Neural crest cell (in vitro differentiated cells): ENCODE data around the gene HNRNPF. TPM values are rescaled to one million over a fixed set of nuclear protein-coding genes. Genes with fewer than 3 reads are reported as not detected.

Experiments used
- DNase-seq: peaks from one replicate; pipeline ENCODE4 v3.0.0; 2021; ENCODE audit warnings: low read depth, mixed read lengths, low spot score
- H3K27ac Mint-ChIP-seq: one replicate; pipeline ENCODE4 v1.8.0; 2021; ENCODE audit warnings: mild to moderate bottlenecking, mixed read lengths; ENCODE audit not compliant: unreplicated experiment
- H3K27me3 Mint-ChIP-seq: 2 replicates; pipeline ENCODE4 v1.8.0; 2021; ENCODE audit warnings: low read depth, mild to moderate bottlenecking, mixed read lengths
- H3K36me3 Mint-ChIP-seq: 2 replicates; pipeline ENCODE4 v1.8.0; 2021; ENCODE audit warnings: low read depth, mild to moderate bottlenecking, mixed read lengths
- H3K4me1 Mint-ChIP-seq: 2 replicates; pipeline ENCODE4 v1.8.0; 2021; ENCODE audit warnings: mixed read lengths
- H3K4me3 Mint-ChIP-seq: one replicate; pipeline ENCODE4 v1.8.0; 2021; ENCODE audit warnings: mild to moderate bottlenecking, mixed read lengths
- H3K9me3 Mint-ChIP-seq: 2 replicates; pipeline ENCODE4 v1.8.0; 2021; ENCODE audit warnings: mixed read lengths
- CTCF ChIP-seq: fragments of 200-600 bp; sonication (generic); conservative IDR thresholded peaks from 2 replicates; pipeline ENCODE4 v1.5.0; 2021; ENCODE audit warnings: antibody characterized with exemption, mild to moderate bottlenecking
- total RNA-seq: library from RNA; stranded (reverse); gene quantifications from 2 replicates; pipeline ENCODE4 v1.2.1, GENCODE V29; 2021

Gene HNRNPF
- total RNA-seq, 1 donor from 2014 or later = 284 TPM

GRCh38 chr10:43350686-43351085 is 58.3 kb downstream of the HNRNPF start:
- no peak for DNase-seq
- Mint-ChIP-seq H3K27ac (no peak overlapping the region), H3K36me3 (no peaks in the 10 kb centered on the region)

GRCh38 chr10:43350156-43350555 is 58.8 kb downstream of the HNRNPF start:
- no peak for DNase-seq
- no peaks in the 10 kb centered on the region for H3K36me3 Mint-ChIP-seq
- no peaks in the 10 kb centered on the region for H3K27me3 Mint-ChIP-seq
- no peak for TF ChIP-seq CTCF
- no peaks in the 10 kb centered on the region for H3K9me3 Mint-ChIP-seq
- H3K27ac Mint-ChIP-seq = no peak overlapping the region
- peaks cover 25% of the 10 kb centered on the region for H3K4me1 Mint-ChIP-seq
- H3K4me3 Mint-ChIP-seq = no peak overlapping the region

More at GRCh38 chr10:43350686-43351085, 58.3 kb downstream of the HNRNPF start:
- H3K27me3 Mint-ChIP-seq = no peaks in the 10 kb centered on the region
- no peak for TF ChIP-seq CTCF
- peaks cover 28% of the 10 kb centered on the region for H3K4me1 Mint-ChIP-seq
- no peaks in the 10 kb centered on the region for H3K9me3 Mint-ChIP-seq
- H3K4me3 Mint-ChIP-seq = no peak overlapping the region

- no peaks in the 10 kb centered on the region for H3K27me3 Mint-ChIP-seq
- DNase-seq = peak; percentile 87
- peaks cover 14% of the 10 kb centered on the region for H3K4me1 Mint-ChIP-seq
- H3K4me3 Mint-ChIP-seq = no peak overlapping the region
- peak; percentile 93 for TF ChIP-seq CTCF
- no peaks in the 10 kb centered on the region for H3K36me3 Mint-ChIP-seq
- no peak overlapping the region for H3K27ac Mint-ChIP-seq
- H3K9me3 Mint-ChIP-seq = no peaks in the 10 kb centered on the region
Measured at GRCh38 chr10:43348511-43349312, 60.3 kb downstream of the HNRNPF start.

GRCh38 chr10:43347997-43348396 is 61.0 kb downstream of the HNRNPF start:
- H3K27me3 Mint-ChIP-seq = no peaks in the 10 kb centered on the region
- DNase-seq = no peak
- TF ChIP-seq CTCF = no peak
- no peaks in the 10 kb centered on the region for H3K36me3 Mint-ChIP-seq
- no peak overlapping the region for H3K27ac Mint-ChIP-seq
- H3K4me1 Mint-ChIP-seq = peaks cover 10% of the 10 kb centered on the region
- no peak overlapping the region for H3K4me3 Mint-ChIP-seq
- H3K9me3 Mint-ChIP-seq = no peaks in the 10 kb centered on the region

- peaks cover 10% of the 10 kb centered on the region for H3K27me3 Mint-ChIP-seq
- TF ChIP-seq CTCF = no peak
Measured at GRCh38 chr10:43344051-43344450, 64.9 kb downstream of the HNRNPF start.

More at GRCh38 chr10:43344051-43344450, 64.9 kb downstream of the HNRNPF start:
- no peak overlapping the region for H3K4me3 Mint-ChIP-seq
- DNase-seq = no peak
- H3K9me3 Mint-ChIP-seq = no peaks in the 10 kb centered on the region
- peaks cover 16% of the 10 kb centered on the region for H3K4me1 Mint-ChIP-seq
- H3K36me3 Mint-ChIP-seq = no peaks in the 10 kb centered on the region
- H3K27ac Mint-ChIP-seq = no peak overlapping the region
